LoVo (cell line): ENCODE results near the gene EHMT1.
A peak's percentile ranks its signal among the peaks of the same experiment; 100 is the strongest.

Experiments
- DNase-seq: peaks from one replicate; pipeline ENCODE4 v3.0.0-alpha.2; 2016; ENCODE audit warnings: low spot score

Gene EHMT1

GRCh38 chr9:137618105-137619067, at the start of gene EHMT1:
TSS of gene EHMT1 (plus strand) at chr9:137619005. CDS start at chr9:137619029, 24 bp downstream.
- peak; percentile 95 for DNase-seq

GRCh38 chr9:137569609-137570203, 49.1 kb upstream of the EHMT1 start:
- DNase-seq = no peak

- DNase-seq = no peak
These were observed 48.2 kb upstream of the EHMT1 start for GRCh38 chr9:137570566-137570965.

DNA sequence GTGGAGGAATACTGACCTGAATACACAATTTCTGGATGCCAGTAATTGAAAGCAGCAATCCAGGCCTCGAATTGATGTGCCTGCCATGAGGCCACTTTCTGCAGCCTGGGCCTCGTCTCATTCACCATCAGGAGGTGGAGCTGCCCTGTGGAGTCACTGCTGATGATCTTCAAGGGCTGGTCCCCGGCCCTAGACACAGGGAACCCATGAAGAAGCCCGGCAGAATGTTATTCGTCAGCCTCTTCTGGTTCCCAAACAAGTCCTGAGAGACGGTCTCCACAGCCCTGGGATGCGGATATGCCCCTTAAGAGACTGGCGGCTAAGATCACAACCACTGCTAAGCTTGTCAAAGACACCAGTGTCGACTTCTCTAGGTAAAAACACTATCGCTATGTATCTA, 44.6 kb upstream of the EHMT1 start:
- DNase-seq = no peak

GRCh38 chr9:137575364-137575715, 43.5 kb upstream of the EHMT1 start:
- DNase-seq = no peak

DNA sequence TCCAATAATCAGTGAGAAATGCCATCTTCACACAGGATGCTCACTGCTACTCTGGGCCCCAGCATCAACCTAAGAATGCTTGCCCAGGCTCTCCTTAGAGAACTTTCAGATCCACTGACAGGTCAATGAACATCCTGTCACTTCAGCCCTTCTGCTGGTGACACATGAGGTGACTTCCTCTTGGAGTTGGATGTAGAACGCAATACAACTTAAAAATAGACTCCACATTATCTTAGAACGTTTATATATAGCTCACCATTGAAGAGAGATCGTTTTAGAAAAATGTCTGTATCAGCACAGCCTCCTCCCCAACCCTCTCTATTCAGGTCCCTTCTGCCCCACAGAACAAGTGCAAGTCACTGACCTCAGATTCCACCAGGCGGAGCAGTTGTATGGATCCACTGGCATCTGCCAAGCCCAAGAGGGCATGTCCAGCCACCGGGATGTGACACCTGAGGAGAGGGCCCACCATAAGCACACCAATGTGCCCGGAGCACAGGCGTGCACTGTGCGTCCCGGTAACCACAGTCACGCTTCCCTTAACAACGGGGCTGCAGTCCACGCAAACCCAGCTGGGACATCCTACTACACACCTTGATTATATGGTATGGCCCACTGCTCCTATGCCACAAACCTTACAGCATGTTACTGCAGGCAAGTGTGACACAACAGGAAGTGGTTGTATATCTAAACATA, 42.9 kb upstream of the EHMT1 start:
- no peak for DNase-seq

- DNase-seq = peak; percentile 96
These were observed 40.1 kb upstream of the EHMT1 start, which contains the start of gene DPH7 for GRCh38 chr9:137578518-137579258. TSS of gene DPH7 (minus strand) at chr9:137578925. CDS start at chr9:137578777, 148 bp downstream.

GRCh38 chr9:137579259-137579604, 39.6 kb upstream of the EHMT1 start:
- DNase-seq = no peak

DNA sequence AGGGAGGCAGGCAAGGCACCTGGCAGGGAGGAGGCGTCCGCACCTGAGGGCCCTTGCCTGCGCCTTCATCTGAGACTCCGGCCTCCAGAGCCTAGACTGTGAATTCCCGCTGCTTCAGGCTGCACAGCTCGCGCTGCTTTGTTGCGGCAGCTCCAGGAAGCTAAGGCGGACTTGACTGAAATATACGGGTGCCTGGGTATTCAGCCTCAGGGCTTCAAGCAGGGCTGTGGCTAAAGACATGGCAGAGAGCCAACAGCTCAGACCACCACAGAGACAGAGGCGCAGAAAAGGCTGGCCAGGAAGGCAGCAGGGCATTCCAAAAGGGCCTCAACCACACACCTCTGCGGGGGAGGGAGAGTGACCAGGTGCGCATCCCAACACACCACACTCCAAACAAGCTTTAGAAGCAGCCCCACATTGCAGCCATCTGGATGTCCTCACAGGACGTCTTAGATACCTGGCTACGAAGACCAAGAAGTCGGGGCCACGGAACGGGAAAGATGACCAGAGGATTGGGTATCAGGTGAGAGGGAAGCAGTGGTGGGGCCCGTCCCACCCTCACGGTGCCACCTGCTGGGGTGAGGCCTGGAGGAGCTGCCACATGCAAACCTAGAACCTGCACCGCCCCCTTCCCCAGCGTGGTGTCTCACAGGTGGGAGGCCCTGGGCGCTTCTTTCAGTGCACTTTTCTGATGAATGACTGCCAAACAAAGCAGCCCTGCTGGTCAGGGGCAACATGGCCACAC, 38.4 kb upstream of the EHMT1 start:
- no peak for DNase-seq

DNA sequence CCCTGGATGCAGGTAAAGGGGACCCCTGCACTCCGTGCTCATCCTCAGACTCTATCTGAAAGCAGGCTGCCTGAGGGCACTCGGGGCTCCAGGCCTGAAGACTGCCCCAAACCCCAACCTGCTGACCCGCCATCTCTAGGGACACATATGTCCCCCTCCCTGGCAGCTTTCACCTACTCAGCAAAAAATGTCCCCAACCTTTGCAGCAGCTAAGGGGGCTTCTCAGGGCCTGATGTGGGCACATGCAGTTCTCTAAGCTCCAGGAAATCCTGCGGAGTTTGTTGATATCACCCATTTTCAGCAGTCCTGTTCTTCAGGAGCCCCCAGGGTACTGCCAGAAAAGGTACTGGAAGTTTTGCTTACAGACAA, 37.9 kb upstream of the EHMT1 start:
- no peak for DNase-seq

DNA sequence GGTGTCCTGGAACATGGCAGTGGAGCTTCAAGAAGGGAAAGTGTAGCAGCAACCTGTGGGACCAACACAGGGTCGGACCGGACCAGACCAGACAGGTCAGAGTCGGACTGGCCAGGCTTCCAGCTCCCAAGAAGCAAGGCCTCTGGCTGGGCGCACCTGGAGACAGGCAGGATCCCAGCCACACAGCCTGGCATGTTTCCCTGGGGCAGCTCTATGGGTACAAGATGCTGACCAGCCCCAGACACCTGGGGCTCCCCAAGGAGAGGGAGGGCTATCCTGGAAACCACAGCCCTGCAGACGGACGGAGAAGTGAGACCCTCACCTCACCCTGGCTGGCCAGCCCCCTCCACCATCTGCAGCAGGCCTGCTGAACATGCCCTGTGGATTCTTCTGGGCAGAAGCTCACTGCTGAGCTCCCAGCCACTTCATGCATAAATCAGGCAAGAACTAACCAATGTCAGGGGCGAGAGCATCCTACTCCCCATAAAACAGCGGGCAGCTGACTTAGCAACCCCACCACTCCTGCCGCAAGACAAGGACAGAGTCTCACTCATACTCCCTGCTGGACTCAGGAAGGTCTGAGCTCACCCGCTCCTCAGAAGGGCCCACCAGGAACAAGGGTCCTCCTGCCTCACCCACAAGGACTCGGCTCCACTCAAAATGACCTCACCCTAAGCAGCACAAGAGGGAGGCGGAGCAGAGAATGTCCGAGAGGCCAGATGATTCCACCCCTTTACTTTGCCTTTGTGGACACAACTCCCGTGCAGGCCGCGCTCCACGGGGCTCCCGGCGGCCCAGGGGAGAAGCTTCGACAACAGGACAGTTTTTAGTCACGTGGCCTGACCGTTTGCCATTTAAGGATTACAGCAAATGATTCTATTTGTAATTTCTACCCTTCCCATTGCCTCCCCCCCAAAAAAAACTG, 37.2 kb upstream of the EHMT1 start:
- DNase-seq = no peak

- DNase-seq = no peak
These were observed 36.4 kb upstream of the EHMT1 start for GRCh38 chr9:137582286-137582860.

DNA sequence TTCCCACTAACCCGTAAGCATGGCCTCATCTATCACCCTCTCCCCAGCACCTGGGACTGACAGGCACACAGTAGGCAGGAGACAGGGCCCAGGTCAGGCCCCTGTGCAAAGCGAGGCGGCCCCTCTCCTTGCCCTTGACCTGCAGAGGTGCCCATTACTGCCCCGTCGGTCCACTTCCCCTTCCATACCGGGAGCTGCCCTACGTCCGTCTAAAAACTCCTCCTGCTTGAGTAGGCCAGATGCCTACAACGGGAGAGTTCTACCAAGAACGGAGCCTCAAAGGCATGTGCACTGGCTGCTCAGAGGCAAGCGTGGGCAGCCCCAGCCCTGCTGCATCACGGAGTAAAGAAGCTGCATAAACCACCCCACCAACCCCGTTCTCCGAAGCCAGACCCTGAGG, 35.5 kb upstream of the EHMT1 start:
- DNase-seq = no peak

DNA sequence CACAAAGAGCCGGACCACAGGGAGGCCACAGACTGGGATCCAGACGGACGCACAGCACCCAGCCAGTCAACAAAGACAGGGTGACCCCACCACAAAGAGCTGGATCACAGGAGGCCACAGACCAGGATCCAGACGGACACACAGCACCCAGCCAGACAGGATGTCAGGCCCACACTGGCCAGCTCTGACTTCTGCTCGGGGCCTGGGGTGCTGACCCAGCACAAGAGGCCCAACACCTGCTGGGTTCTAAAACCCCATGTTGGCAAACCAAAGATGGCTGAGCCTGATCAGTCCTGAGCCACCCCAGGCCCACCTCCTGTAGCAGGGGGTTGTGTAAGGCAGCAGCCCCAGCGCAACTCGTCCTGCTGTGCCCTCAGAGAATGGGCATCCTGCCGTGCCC, 34.8 kb upstream of the EHMT1 start:
- DNase-seq = no peak

DNA sequence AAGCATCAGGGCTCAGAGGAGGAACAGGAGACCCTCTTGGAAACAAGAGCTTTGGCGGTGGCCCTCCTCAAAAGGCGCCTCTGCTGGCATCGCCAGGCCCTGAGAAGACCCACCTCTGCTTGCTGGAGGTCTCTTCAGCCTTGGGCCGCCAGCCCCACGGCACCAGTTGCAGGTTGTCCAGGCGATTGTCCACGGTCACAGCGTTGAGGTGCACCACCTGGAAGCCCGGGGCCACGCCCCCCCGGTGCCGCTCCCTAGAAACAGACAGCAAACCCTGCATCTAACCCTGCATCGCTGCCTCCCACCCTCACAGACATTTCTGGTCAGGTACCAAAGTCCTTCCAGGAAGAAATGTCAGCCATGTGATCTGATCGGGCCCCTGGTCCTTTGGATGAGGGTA, 32.0 kb upstream of the EHMT1 start:
- no peak for DNase-seq

GRCh38 chr9:137588311-137588710, 30.5 kb upstream of the EHMT1 start:
- no peak for DNase-seq

GRCh38 chr9:137588891-137589290, 29.9 kb upstream of the EHMT1 start:
- DNase-seq = no peak

- DNase-seq = no peak
These were observed 29.2 kb upstream of the EHMT1 start for GRCh38 chr9:137589441-137590122.

- DNase-seq = no peak
These were observed 28.7 kb upstream of the EHMT1 start for GRCh38 chr9:137590123-137590468.
